Measurements from ENCODE around the gene RPL22L1. TPM values are rescaled to one million over a fixed set of nuclear protein-coding genes. Genes with fewer than 3 reads are reported as not detected.

RPL22L1 gene
- total RNA-seq, 3 donors from 2014 or later: 204 to 231 (median 209) TPM

- DNase-seq: no peak
- Mint-ChIP-seq H3K9me3 (no peaks in the 10 kb centered on the region), H3K36me3 (ENCODE audit: insufficient read depth) (peaks cover 42% of the 10 kb centered on the region)
Observed at GRCh38 chr3:170865209-170866094, 4.5 kb downstream of the RPL22L1 start.

GRCh38 chr3:170864525-170865208 lies 5.3 kb downstream of the RPL22L1 start:
- DNase-seq (no peak), ATAC-seq (peak; percentile 22 to 36)
- peaks cover 11% of the 10 kb centered on the region for H3K4me1 Mint-ChIP-seq (ENCODE audit: low read depth)
- no peaks in the 10 kb centered on the region for H3K27me3 Mint-ChIP-seq (ENCODE audit: low read depth)
- H3K4me3 Mint-ChIP-seq: no peak overlapping the region
- no peaks in the 10 kb centered on the region for H3K9me3 Mint-ChIP-seq
- H3K36me3 Mint-ChIP-seq (ENCODE audit: insufficient read depth): peaks cover 38% of the 10 kb centered on the region

More at GRCh38 chr3:170865209-170866094, 4.5 kb downstream of the RPL22L1 start:
- peak in 1 of 2 donors; percentile 21 for ATAC-seq
- Mint-ChIP-seq H3K27me3 (ENCODE audit: low read depth) (no peaks in the 10 kb centered on the region), H3K4me1 (ENCODE audit: low read depth) (peaks cover 17% of the 10 kb centered on the region), H3K4me3 (no peak overlapping the region)

- no peaks in the 10 kb centered on the region for H3K27me3 Mint-ChIP-seq (ENCODE audit: low read depth)
- no peak overlapping the region for H3K4me3 Mint-ChIP-seq
- no peak for ATAC-seq
Observed at GRCh38 chr3:170863816-170864215, 6.2 kb downstream of the RPL22L1 start.

GRCh38 chr3:170862618-170863374 lies 7.2 kb downstream of the RPL22L1 start:
- Mint-ChIP-seq H3K9me3 (no peaks in the 10 kb centered on the region), H3K27me3 (ENCODE audit: low read depth) (no peaks in the 10 kb centered on the region), H3K4me3 (no peak overlapping the region), H3K4me1 (ENCODE audit: low read depth) (peaks cover 13% of the 10 kb centered on the region), H3K36me3 (ENCODE audit: insufficient read depth) (peaks cover 29% of the 10 kb centered on the region)
- DNase-seq (no peak), ATAC-seq (peak in 1 of 2 donors; percentile 11)

More at GRCh38 chr3:170863816-170864215, 6.2 kb downstream of the RPL22L1 start:
- H3K36me3 Mint-ChIP-seq (ENCODE audit: insufficient read depth): peaks cover 32% of the 10 kb centered on the region
- DNase-seq: no peak
- peaks cover 11% of the 10 kb centered on the region for H3K4me1 Mint-ChIP-seq (ENCODE audit: low read depth)
- H3K9me3 Mint-ChIP-seq: no peaks in the 10 kb centered on the region

GRCh38 chr3:170858599-170858998 lies 11.4 kb downstream of the RPL22L1 start:
- Mint-ChIP-seq H3K4me1 (ENCODE audit: low read depth) (peaks cover 4% of the 10 kb centered on the region), H3K36me3 (ENCODE audit: insufficient read depth) (no peaks in the 10 kb centered on the region), H3K27me3 (ENCODE audit: low read depth) (no peaks in the 10 kb centered on the region), H3K9me3 (no peaks in the 10 kb centered on the region), H3K4me3 (no peak overlapping the region)
- no peak for ATAC-seq
- DNase-seq: no peak

GRCh38 chr3:170852324-170852723 lies 17.7 kb downstream of the RPL22L1 start:
- Mint-ChIP-seq H3K4me1 (ENCODE audit: low read depth) (peaks cover 2% of the 10 kb centered on the region), H3K4me3 (no peak overlapping the region), H3K27me3 (ENCODE audit: low read depth) (peaks cover 4% of the 10 kb centered on the region), H3K9me3 (no peaks in the 10 kb centered on the region), H3K36me3 (ENCODE audit: insufficient read depth) (no peaks in the 10 kb centered on the region)
- DNase-seq: no peak
- no peak for ATAC-seq

GRCh38 chr3:170848292-170848917 lies 21.6 kb downstream of the RPL22L1 start:
- H3K36me3 Mint-ChIP-seq (ENCODE audit: insufficient read depth): no peaks in the 10 kb centered on the region
- no peak overlapping the region for H3K4me3 Mint-ChIP-seq
- H3K9me3 Mint-ChIP-seq: peaks cover 5% of the 10 kb centered on the region
- ATAC-seq (no peak), DNase-seq (no peak)
- peaks cover 8% of the 10 kb centered on the region for H3K27me3 Mint-ChIP-seq (ENCODE audit: low read depth)
- H3K4me1 Mint-ChIP-seq (ENCODE audit: low read depth): no peaks in the 10 kb centered on the region

GRCh38 chr3:170844377-170844776 lies 25.6 kb downstream of the RPL22L1 start:
- DNase-seq (no peak), ATAC-seq (no peak)
- H3K9me3 Mint-ChIP-seq: peaks cover 5% of the 10 kb centered on the region
- H3K27me3 Mint-ChIP-seq (ENCODE audit: low read depth): peaks cover 7% of the 10 kb centered on the region
- H3K36me3 Mint-ChIP-seq (ENCODE audit: insufficient read depth): no peaks in the 10 kb centered on the region
- no peaks in the 10 kb centered on the region for H3K4me1 Mint-ChIP-seq (ENCODE audit: low read depth)
- H3K4me3 Mint-ChIP-seq: no peak overlapping the region

- Mint-ChIP-seq H3K9me3 (peaks cover 5% of the 10 kb centered on the region), H3K27me3 (ENCODE audit: low read depth) (peaks cover 21% of the 10 kb centered on the region), H3K36me3 (ENCODE audit: insufficient read depth) (no peaks in the 10 kb centered on the region), H3K4me3 (no peak overlapping the region), H3K4me1 (ENCODE audit: low read depth) (no peaks in the 10 kb centered on the region)
- no peak for DNase-seq
- ATAC-seq: no peak
Observed at GRCh38 chr3:170840291-170840859, 29.6 kb downstream of the RPL22L1 start.

GRCh38 chr3:170839518-170840100 lies 30.4 kb downstream of the RPL22L1 start:
- H3K36me3 Mint-ChIP-seq (ENCODE audit: insufficient read depth): no peaks in the 10 kb centered on the region
- ATAC-seq (no peak), DNase-seq (no peak)
- H3K27me3 Mint-ChIP-seq (ENCODE audit: low read depth): peaks cover 25% of the 10 kb centered on the region
- H3K4me1 Mint-ChIP-seq (ENCODE audit: low read depth): no peaks in the 10 kb centered on the region
- H3K4me3 Mint-ChIP-seq: no peak overlapping the region
- peaks cover 2% of the 10 kb centered on the region for H3K9me3 Mint-ChIP-seq

GRCh38 chr3:170836491-170836890 lies 33.5 kb downstream of the RPL22L1 start:
- Mint-ChIP-seq H3K4me1 (ENCODE audit: low read depth) (no peaks in the 10 kb centered on the region), H3K4me3 (no peak overlapping the region), H3K9me3 (no peaks in the 10 kb centered on the region), H3K27me3 (ENCODE audit: low read depth) (peaks cover 25% of the 10 kb centered on the region), H3K36me3 (ENCODE audit: insufficient read depth) (no peaks in the 10 kb centered on the region)
- DNase-seq: no peak
- no peak for ATAC-seq

- no peak overlapping the region for H3K4me3 Mint-ChIP-seq
- H3K27me3 Mint-ChIP-seq (ENCODE audit: low read depth): peaks cover 26% of the 10 kb centered on the region
- no peaks in the 10 kb centered on the region for H3K4me1 Mint-ChIP-seq (ENCODE audit: low read depth)
- H3K36me3 Mint-ChIP-seq (ENCODE audit: insufficient read depth): no peaks in the 10 kb centered on the region
- ATAC-seq (no peak), DNase-seq (no peak)
- no peaks in the 10 kb centered on the region for H3K9me3 Mint-ChIP-seq
Observed at GRCh38 chr3:170835336-170835735, 34.7 kb downstream of the RPL22L1 start.

GRCh38 chr3:170830580-170830979 lies 39.4 kb downstream of the RPL22L1 start:
- ATAC-seq (no peak), DNase-seq (no peak)
- no peaks in the 10 kb centered on the region for H3K36me3 Mint-ChIP-seq (ENCODE audit: insufficient read depth)
- peaks cover 1% of the 10 kb centered on the region for H3K4me1 Mint-ChIP-seq (ENCODE audit: low read depth)
- peaks cover 19% of the 10 kb centered on the region for H3K27me3 Mint-ChIP-seq (ENCODE audit: low read depth)
- H3K9me3 Mint-ChIP-seq: no peaks in the 10 kb centered on the region
- H3K4me3 Mint-ChIP-seq: no peak overlapping the region
